NCI-H345 treated with DMSO at 0.1 percent for 48 hours (cell line): ENCODE measurements around the gene PCSK5.

ENCODE experiments used
- DNase-seq: peaks from one replicate; lab custom pipeline; 2025; ENCODE audit not compliant: unreplicated experiment; lab: John Stamatoyannopoulos, UW

The PCSK5 gene

GRCh38 chr9:75918909-75919308 is 28.4 kb downstream of the PCSK5 start:
- no peak for DNase-seq

DNA sequence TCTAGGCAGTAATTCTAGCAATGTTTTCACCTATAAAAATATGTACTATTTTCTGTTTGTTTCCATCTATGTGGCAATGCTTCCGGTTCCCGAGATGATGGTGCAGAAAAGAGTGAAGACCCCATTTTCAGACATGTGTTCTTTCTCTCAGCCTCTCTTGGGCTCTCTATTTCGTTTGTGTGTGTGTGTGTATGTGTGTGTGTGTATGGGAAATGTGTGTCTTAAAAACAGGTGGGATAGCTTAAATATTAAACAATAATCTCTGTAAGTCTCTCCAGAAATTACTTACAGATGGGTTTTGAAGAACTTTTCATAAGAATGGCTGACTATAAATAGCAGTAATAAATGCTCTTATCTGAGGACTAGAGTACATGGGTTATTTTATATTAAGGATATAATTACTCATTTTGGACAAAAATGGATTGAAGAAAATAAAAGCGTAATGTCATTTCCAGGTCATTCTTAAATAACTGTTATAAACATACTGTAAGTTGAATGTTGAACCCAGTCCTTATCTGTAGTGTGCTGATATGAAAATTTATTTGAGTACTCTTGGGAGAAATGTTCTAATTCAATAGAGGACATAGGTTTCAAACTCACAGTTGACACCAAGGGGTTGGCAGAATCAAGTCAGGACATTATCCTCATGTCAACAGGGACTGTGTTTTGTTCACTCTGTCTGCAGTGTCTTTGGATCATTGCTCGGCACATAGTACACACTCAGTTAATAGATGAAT is 31.1 kb downstream of the PCSK5 start:
- DNase-seq, result no peak

- DNase-seq, result no peak
Measured at GRCh38 chr9:75926385-75926784, 35.9 kb downstream of the PCSK5 start.

- DNase-seq, result no peak
Measured at GRCh38 chr9:75927356-75927755, 36.9 kb downstream of the PCSK5 start.

DNA sequence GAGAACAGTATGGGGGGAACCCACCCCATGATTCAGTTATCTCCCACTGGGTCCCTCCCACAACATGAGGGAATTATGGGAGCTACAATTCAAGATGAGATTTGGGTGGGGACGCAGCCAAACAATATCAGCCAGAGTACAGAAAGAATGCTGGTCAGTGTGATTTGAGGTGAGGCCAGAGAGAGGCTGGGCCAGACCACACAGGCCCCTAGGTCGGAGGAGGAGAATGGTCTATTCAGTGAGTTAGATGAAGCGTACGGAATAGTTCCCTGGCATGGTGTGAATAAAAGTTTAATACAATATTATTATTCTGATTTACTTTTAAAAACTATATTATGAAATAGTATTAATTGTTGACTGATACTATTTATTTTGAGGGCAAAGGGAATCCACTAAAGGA is 39.7 kb downstream of the PCSK5 start:
- DNase-seq, result no peak

DNA sequence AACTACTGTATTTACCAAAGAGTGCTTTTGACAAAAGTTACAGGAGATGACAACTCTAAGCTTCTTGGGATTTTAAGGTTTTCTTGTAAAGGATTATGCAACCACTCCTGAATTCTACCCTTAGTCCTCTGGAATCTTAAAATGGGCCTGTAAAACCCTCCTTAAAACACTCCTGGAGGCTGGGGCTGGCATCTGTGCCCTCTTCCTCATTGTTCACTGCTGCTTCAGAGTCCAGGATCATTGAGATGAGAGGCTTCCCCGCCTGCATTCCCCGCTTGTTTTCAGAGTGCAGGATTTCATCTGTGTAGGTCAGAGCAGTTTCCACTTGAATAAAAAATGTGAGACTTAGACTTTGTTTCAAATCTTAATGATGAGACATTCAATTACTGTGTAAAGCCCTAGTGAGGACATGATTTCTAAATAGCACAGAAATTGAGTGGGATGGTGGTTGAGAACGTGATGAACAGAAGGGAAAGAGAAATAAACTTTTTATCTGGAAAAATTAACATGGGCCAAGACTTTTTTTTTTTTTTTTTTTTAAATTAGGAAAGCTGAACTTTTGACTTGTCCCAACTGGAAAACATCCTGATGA is 40.4 kb downstream of the PCSK5 start:
- DNase-seq, result no peak

- no peak for DNase-seq
Measured at GRCh38 chr9:75933982-75934381, 43.5 kb downstream of the PCSK5 start.

GRCh38 chr9:75935591-75935990 is 45.1 kb downstream of the PCSK5 start:
- DNase-seq, result no peak

DNA sequence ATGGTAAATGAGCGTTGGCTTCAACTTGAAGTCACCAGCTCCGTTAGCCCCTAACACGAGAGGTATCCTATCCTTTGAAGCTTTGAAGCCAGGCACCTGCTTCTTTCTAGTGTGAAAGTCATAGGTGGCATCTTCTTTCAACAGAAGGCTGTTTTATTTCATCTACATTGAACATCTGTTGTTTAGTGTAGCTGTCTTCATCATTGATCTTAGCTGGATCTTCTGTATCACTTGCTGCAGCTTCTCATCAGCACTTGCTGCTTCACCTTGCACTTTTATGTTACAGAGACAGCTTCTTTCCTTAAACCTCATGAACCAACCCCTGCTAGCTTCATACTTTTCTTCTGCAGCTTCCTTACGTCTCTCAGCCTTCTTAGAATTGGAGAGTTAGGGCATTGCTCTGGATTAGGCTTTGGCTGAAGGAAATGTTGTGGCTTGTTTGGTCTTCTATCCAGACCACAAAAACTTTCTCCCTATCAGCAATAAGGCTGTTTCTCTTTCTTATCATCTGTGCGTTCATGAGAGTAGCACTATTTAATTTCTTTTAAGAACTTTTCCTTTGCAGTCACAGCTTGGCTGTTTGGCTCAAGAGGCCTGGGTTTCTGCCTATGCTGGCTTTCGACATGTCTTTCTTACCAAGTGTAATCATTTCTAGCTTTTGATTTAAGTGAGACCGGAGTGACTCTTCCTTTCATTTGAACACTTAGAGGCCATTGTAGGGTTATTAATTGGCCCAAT is 47.2 kb downstream of the PCSK5 start:
- DNase-seq, result no peak

DNA sequence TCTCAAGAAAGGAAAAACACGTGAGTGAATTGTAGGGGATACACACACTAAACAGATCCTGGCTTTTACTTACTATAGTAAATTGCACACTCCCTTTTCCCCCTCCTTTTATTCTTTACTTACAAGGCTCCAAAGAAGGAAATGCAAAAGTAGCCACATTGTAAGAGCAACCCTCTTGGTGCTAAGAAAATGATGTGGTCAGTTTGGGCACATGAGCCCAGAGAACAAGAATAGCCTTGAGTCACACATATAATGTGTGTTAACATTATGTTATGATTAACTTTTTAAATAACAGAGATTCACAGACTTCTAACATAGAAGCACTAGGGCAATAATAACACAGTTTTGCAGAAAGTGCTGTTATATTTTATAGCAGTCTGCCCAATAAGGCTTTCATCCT is 48.5 kb downstream of the PCSK5 start:
- DNase-seq, result no peak

DNA sequence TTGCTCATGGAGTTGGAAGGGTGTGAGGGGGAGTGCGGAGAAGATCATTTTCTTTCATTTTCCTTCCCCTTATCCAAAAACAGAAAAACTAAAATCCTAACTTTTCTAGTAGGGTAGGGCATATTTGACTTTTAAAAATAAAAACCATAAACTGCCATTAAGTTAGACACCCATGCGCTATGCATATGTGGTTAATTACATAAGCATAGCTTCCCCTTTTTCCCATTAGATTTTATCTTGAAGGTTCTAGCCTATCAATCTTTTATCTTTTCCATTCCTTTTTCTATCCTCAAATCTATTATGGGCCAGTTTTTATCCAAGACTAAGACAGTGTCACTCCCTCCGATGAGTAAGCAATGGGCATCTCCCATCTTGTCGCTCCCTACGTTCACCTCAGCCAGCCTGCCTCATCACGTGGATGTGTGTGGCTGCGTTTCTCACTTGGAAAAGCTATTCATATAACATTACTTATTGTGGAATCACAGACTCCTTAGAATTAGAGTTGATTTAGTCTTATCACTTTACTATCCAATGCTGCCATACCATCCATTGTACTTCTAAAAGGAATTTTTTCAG is 49.2 kb downstream of the PCSK5 start:
- DNase-seq, result no peak

DNA sequence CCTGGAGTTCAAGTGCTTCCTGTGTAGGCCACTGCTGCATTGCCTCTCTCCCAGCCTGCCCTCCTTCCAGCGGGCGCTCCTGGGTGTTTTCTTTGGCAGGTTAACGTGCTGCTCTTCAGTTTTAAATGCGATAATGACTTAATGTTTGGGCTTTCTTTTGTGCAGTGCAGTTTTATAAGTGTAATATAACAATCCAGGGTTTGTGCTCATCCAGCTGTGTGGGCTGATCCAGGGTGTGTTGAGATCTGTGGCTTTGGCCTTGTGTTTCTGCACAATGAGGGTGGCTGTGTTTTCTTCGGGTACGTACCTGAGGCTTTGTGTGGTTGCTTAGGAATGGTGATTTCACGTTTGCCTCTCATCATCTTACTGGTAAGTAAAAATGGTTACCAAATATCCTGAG is 50.6 kb downstream of the PCSK5 start:
- DNase-seq, result no peak

- no peak for DNase-seq
Measured at GRCh38 chr9:75941577-75942311, 51.3 kb downstream of the PCSK5 start.

GRCh38 chr9:75946766-75947165 is 56.3 kb downstream of the PCSK5 start:
- no peak for DNase-seq

DNA sequence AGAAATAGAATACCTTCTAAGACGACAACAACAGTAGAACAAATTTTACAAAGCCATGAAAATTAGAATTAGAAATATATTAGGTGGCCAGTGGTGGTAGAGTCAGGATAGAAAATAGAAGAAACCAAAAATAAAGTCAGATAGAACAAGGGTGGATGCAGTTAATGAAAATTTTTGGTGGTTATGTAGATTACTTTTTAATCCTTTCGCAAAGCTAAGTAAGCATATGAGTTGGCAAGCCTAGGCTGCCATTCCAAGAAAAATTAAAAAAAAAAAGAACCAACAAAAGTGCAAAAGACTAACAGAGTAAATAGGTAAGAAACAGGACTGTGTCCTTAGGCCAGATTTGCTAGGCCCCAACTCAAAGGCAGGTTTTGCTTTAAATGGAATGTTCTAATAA is 56.8 kb downstream of the PCSK5 start:
- DNase-seq, result no peak

- no peak for DNase-seq
Measured at GRCh38 chr9:75950998-75951397, 60.5 kb downstream of the PCSK5 start.

- DNase-seq, result no peak
Measured at GRCh38 chr9:75953218-75953617, 62.7 kb downstream of the PCSK5 start.

GRCh38 chr9:75956161-75956560 is 65.7 kb downstream of the PCSK5 start:
- no peak for DNase-seq

GRCh38 chr9:75957116-75957515 is 66.6 kb downstream of the PCSK5 start:
- no peak for DNase-seq

- DNase-seq, result no peak
Measured at GRCh38 chr9:75958226-75958625, 67.8 kb downstream of the PCSK5 start.

DNA sequence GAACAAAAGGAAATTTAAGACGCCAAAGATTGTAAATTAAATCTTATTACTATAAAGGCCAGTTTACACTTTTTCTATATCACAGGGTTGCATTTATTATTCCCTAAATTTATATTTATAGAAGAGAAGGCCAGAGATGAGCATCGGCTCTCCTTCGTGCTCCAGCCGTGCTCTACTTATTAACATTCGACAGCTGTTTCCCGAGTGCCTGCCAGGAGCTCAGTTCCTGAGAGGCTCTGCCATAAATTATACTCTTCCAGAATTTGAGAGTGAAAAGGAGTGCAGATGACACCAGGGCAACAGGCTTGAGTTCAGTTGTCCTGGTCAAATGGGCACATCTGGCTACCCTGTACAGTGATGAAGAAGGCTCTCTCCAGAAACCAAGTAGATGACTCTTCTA is 70.1 kb downstream of the PCSK5 start:
- no peak for DNase-seq
